IMR-90 (cell line): ENCODE results near the gene ARV1. TPM values are rescaled to one million over a fixed set of nuclear protein-coding genes. Genes with fewer than 3 reads are reported as not detected.

Experiments used
- ATAC-seq: fragments of 200-7000 bp; cut with Tn5 transposase; 2 replicates; pipeline ENCODE4 v1.9.1; 2020; ENCODE audit warnings: low read depth, mild to moderate bottlenecking, moderate library complexity
- BruUV-seq: library from RNA; stranded (reverse); fragments of 400-500 nt; replicated peaks from 2 replicates; lab custom pipeline; 2021; lab: Mats Ljungman, UMichigan
- CTCF ChIA-PET: fragments of 300-600 bp; formaldehyde crosslinking; extraction: SDS; loops from one replicate; lab custom pipeline; 2021; ENCODE audit warnings: antibody characterized with exemption; lab: Yijun Ruan, JAX
- POLR2A ChIA-PET: fragments of 300-600 bp; sonication (Branson Sonifier 250); formaldehyde crosslinking; loops from one replicate; lab custom pipeline; 2022; ENCODE audit warnings: antibody characterized with exemption; ENCODE audit not compliant: unreplicated experiment; lab: Charles Lee
- DNase-seq: peaks from one replicate; pipeline ENCODE4 v3.0.0; 2013
- H2AFZ ChIP-seq: replicated peaks from 2 replicates; pipeline ENCODE3; 2013; ENCODE audit warnings: low read length, mild to moderate bottlenecking; ENCODE audit not compliant: poor library complexity
- H2AK5ac ChIP-seq: 2 replicates; pipeline ENCODE4 v1.6.1; 2013; ENCODE audit warnings: low read depth, low read length, inconsistent platforms
- H2AK9ac ChIP-seq: replicated peaks from 2 replicates; pipeline ENCODE3; 2013; ENCODE audit warnings: mild to moderate bottlenecking, low read depth, low read length, moderate library complexity; ENCODE audit not compliant: poor library complexity
- H2BK120ac ChIP-seq: 2 replicates; pipeline ENCODE4 v1.6.1; 2013; ENCODE audit warnings: low read depth, low read length, inconsistent platforms
- H2BK15ac ChIP-seq: 3 replicates; pipeline ENCODE4 v1.6.1; 2013; ENCODE audit warnings: low read depth, low read length, inconsistent platforms
- H2BK20ac ChIP-seq: 2 replicates; pipeline ENCODE4 v1.6.1; 2013; ENCODE audit warnings: low read depth, mild to moderate bottlenecking, inconsistent platforms, low read length, moderate library complexity
- H2BK5ac ChIP-seq: 2 replicates; pipeline ENCODE4 v1.6.1; 2013; ENCODE audit warnings: mild to moderate bottlenecking, low read depth, low read length, inconsistent platforms; ENCODE audit not compliant: poor library complexity, severe bottlenecking
- H3K14ac ChIP-seq: replicated peaks from 2 replicates; pipeline ENCODE4 v1.6.1; 2013; ENCODE audit warnings: low read depth, low read length, inconsistent platforms
- H3K18ac ChIP-seq: 2 replicates; pipeline ENCODE4 v1.6.1; 2013; ENCODE audit warnings: low read depth, low read length, control low read depth
- H3K23ac ChIP-seq: 2 replicates; pipeline ENCODE4 v1.6.1; 2013; ENCODE audit warnings: low read depth, low read length, inconsistent platforms
- H3K27ac ChIP-seq: 2 replicates; pipeline ENCODE4 v1.5.1; 2013; ENCODE audit warnings: mild to moderate bottlenecking, control low read depth, low read length; ENCODE audit not compliant: insufficient read depth
- H3K27me3 ChIP-seq: 2 replicates; pipeline ENCODE4 v1.6.1; 2013; ENCODE audit warnings: low read length; ENCODE audit not compliant: control insufficient read depth, insufficient read depth
- H3K36me3 ChIP-seq: 2 replicates; pipeline ENCODE4 v1.6.1; 2013; ENCODE audit warnings: low read length, mixed read lengths; ENCODE audit not compliant: control insufficient read depth, insufficient read depth
- H3K4ac ChIP-seq: 2 replicates; pipeline ENCODE4 v1.6.1; 2013; ENCODE audit warnings: low read depth, low read length, inconsistent platforms
- H3K4me1 ChIP-seq: 2 replicates; pipeline ENCODE4 v1.6.1; 2013; ENCODE audit warnings: low read length, mixed read lengths; ENCODE audit not compliant: control insufficient read depth, insufficient read depth
- H3K4me2 ChIP-seq: 2 replicates; pipeline ENCODE4 v1.6.1; 2013; ENCODE audit warnings: low read depth, mild to moderate bottlenecking, control low read depth, low read length, moderate library complexity
- H3K4me3 ChIP-seq: 2 replicates; pipeline ENCODE4 v1.5.1; 2013; ENCODE audit warnings: low read depth, mild to moderate bottlenecking, control low read depth, low read length, moderate library complexity; ENCODE audit not compliant: insufficient read depth
- H3K56ac ChIP-seq: 2 replicates; pipeline ENCODE4 v1.6.1; 2013; ENCODE audit warnings: low read length, inconsistent platforms; ENCODE audit not compliant: insufficient read depth; ENCODE audit errors: extremely low read depth
- H3K79me1 ChIP-seq, 2 experiments: 2 replicates each; pipeline ENCODE4 v1.6.1; 2013; ENCODE audit warnings: low read length in 2 of 2, inconsistent platforms in 1 of 2, low read depth in 1 of 2
- H3K9ac ChIP-seq: 2 replicates; pipeline ENCODE4 v1.6.1; 2013; ENCODE audit warnings: low read depth, low read length, control low read depth
- H3K9me1 ChIP-seq: 2 replicates; pipeline ENCODE4 v1.6.1; 2013; ENCODE audit warnings: low read length, inconsistent platforms; ENCODE audit not compliant: insufficient read depth
- H3K9me3 ChIP-seq: 2 replicates; pipeline ENCODE4 v1.6.1; 2013; ENCODE audit warnings: low read length; ENCODE audit not compliant: control insufficient read depth, insufficient read depth
- H4K20me1 ChIP-seq: 2 replicates; pipeline ENCODE4 v1.6.1; 2013; ENCODE audit warnings: low read length, inconsistent platforms; ENCODE audit not compliant: insufficient read depth
- H4K5ac ChIP-seq: 2 replicates; pipeline ENCODE4 v1.6.1; 2013; ENCODE audit warnings: mild to moderate bottlenecking, low read depth, low read length, control low read depth
- H4K8ac ChIP-seq, 2 experiments: 2 replicates each; pipeline ENCODE4 v1.6.1; 2013; ENCODE audit warnings: low read depth in 2 of 2, low read length in 2 of 2, control low read depth in 1 of 2, inconsistent platforms in 1 of 2
- H4K91ac ChIP-seq: 2 replicates; pipeline ENCODE4 v1.6.1; 2013; ENCODE audit warnings: low read depth, low read length, inconsistent platforms; ENCODE audit not compliant: insufficient read depth
- BHLHE40 ChIP-seq: fragments of 150-350 bp; IDR thresholded peaks from 2 replicates; pipeline ENCODE4 v1.6.1; 2016; ENCODE audit warnings: mild to moderate bottlenecking, low read depth, low read length
- CEBPB ChIP-seq: IDR thresholded peaks from 2 replicates; pipeline ENCODE4 v1.6.1; 2012; ENCODE audit warnings: low read depth, low read length, improper control_type of control experiment
- CHD1 ChIP-seq: IDR thresholded peaks from 2 replicates; pipeline ENCODE4 v1.6.1; 2012; ENCODE audit warnings: low read depth, low read length, improper control_type of control experiment
- CTCF ChIP-seq: conservative IDR thresholded peaks from 2 replicates; pipeline ENCODE4 v1.5.1; 2012; ENCODE audit warnings: mild to moderate bottlenecking, low read depth, low read length, improper control_type of control experiment
- RCOR1 ChIP-seq: IDR thresholded peaks from 2 replicates; pipeline ENCODE4 v1.6.1; 2012; ENCODE audit warnings: mild to moderate bottlenecking, low read length, improper control_type of control experiment; ENCODE audit not compliant: insufficient replicate concordance
- WGBS, 2 experiments: methylation state at CpG; one replicate each; pipeline versions ENCODE4 v1.1.5 to v1.1.7; 2013; ENCODE audit warnings: missing lambda C conversion rate in 2 of 2; ENCODE audit not compliant: insufficient read length in 1 of 2; ENCODE audit errors: extremely low coverage in 2 of 2; 5-methylcytosine and 5-hydroxymethylcytosine counted together
- dilution Hi-C: fragments of 300-500 bp; cut with HindIII; formaldehyde crosslinking; loops from one replicate; pipeline ENCODE4 v1.14.3; 2018; ENCODE audit warnings: low sequenced_read_pairs; ENCODE audit not compliant: unreplicated experiment
- in situ Hi-C: fragments of 300-500 bp; cut with MboI; formaldehyde crosslinking; loops from 3 replicates; pipeline ENCODE4 v1.14.3; 2019; ENCODE audit warnings: low sequenced_read_pairs, inconsistent platforms, mixed read lengths
- intact Hi-C: fragments of 100-400 bp; cut with micrococcal nuclease; formaldehyde crosslinking; loops from 2 replicates; pipeline ENCODE4 v1.10.0; 2022
- polyA plus RNA-seq, 3 experiments: library from polyadenylated mRNA; depleted of rRNA; stranded (reverse); fragments of >200 nt; gene quantifications; 2 replicates each; pipeline ENCODE4 v1.2.3, GENCODE V29; 2012; ENCODE audit warnings: low replicate concordance in 1 of 3
- total RNA-seq: library from RNA; depleted of rRNA; stranded (reverse); fragments of >200 nt; gene quantifications from 2 replicates; pipeline ENCODE4 v1.2.3, GENCODE V29; 2012

ARV1 gene
- total and polyA plus RNA-seq, 2 of the 4 experiments (the other 2 are of a cell fraction), result 19.0 to 22.9 TPM

- no peak overlapping the region for H4K5ac ChIP-seq
- no peak overlapping the region for H3K4me2 ChIP-seq
- H3K27me3 ChIP-seq, result no peaks in the 10 kb centered on the region
- no peak overlapping the region for H3K27ac ChIP-seq
- in situ Hi-C loops, result no loop called here
- no peak overlapping the region for H2BK120ac ChIP-seq
- no peak overlapping the region for H3K9ac ChIP-seq
- H2BK5ac ChIP-seq, result no peak overlapping the region
- BruUV-seq, result no TSS peak
- H3K79me1 ChIP-seq, result peaks cover 0 to 11% of the 10 kb centered on the region in 2 experiments; a peak in 1 of 4 replicates
- DNase-seq (no peak), ATAC-seq (no peak)
- H2AK9ac ChIP-seq, result no peak overlapping the region
- WGBS, 2 experiments, result 80% methylated on average over 1 of the region's 5 CpGs; no CpG with 5 or more reads in 1 of the 2 experiments
- H3K4me1 ChIP-seq, result peaks cover 9% of the 10 kb centered on the region
- H3K9me1 ChIP-seq, result peaks cover 15% of the 10 kb centered on the region
- no peak overlapping the region for H3K14ac ChIP-seq
- H3K4me3 ChIP-seq, result no peak overlapping the region
- H2AFZ ChIP-seq, result no peak overlapping the region
- H2BK15ac ChIP-seq, result no peak overlapping the region
- no peak overlapping the region for H2BK20ac ChIP-seq
- ChIA-PET CTCF (no interaction called here), POLR2A (no interaction called here)
- H2AK5ac ChIP-seq, result no peak overlapping the region
- H4K20me1 ChIP-seq, result no peaks in the 10 kb centered on the region
- dilution Hi-C loops, result no loop called here
- intact Hi-C loops, result no loop called here
- peaks cover 10% of the 10 kb centered on the region for H3K36me3 ChIP-seq
- no peak overlapping the region for H3K18ac ChIP-seq
- H3K9me3 ChIP-seq, result no peaks in the 10 kb centered on the region
- no peak overlapping the region for H4K91ac ChIP-seq
- H3K4ac ChIP-seq, result no peak overlapping the region
- H3K56ac ChIP-seq, result no peak overlapping the region
- TF ChIP-seq BHLHE40, result no peak
- TF ChIP-seq CTCF, result no peak
- TF ChIP-seq CHD1, result no peak
- no peak for TF ChIP-seq CEBPB
- TF ChIP-seq RCOR1, result no peak
- no peak overlapping the region for H4K8ac ChIP-seq
- H3K23ac ChIP-seq, result no peak overlapping the region
Measured at GRCh38 chr1:231016966-231017365, 38.1 kb downstream of the ARV1 start.
